Regular cardiac myocyte (primary cell): ENCODE results near the gene STRN. TPM values are rescaled to one million over a fixed set of nuclear protein-coding genes. Genes with fewer than 3 reads are reported as not detected.

Experiments used
- total RNA-seq: library from RNA; depleted of rRNA; stranded (reverse); fragments of >200 nt; gene quantifications from 2 replicates; pipeline ENCODE4 v1.2.3, GENCODE V29; 2014

Gene STRN
- total RNA-seq = 14.1 and 14.4 TPM in 2 replicates

GRCh38 chr2:36966370-36967235 is at the start of gene STRN:
TSS of gene STRN (minus strand) at chr2:36966536. CDS start at chr2:36966463, 73 bp downstream.

Other genes starting within 250 kb of the STRN start
- 19.9 and 27.9 TPM in 2 replicates for gene HEATR5B, start 117.8 kb upstream of the STRN start, total RNA-seq
- 7.0 and 10.9 TPM in 2 replicates for gene GPATCH11, start 118.0 kb upstream of the STRN start, total RNA-seq
- 25.1 and 37.0 TPM in 2 replicates for gene EIF2AK2, start 190.4 kb upstream of the STRN start, total RNA-seq
- gene SULT6B1, start 222.1 kb upstream of the STRN start, total RNA-seq = not detected in 2 replicates
- 13.0 and 13.8 TPM in 2 replicates for gene CEBPZOS, start 230.0 kb upstream of the STRN start, total RNA-seq